Activated CD8-positive, alpha-beta memory T cell treated with anti-CD3 and anti-CD28 coated beads for 1 hour (primary cell): ENCODE measurements around the gene ABCC6.
"Not testable (repeated sequence)": the region's sequence is repeated elsewhere in the genome, so short reads cannot be mapped to it uniquely, and the experiment has no call there.

Experiments used
- DNase-seq, 2 donors: peaks; one replicate each; pipeline ENCODE4 v3.0.0-alpha.2; 2020; ENCODE audit warnings: low read depth in 1 of 2; ENCODE audit errors: extremely low read depth in 1 of 2

The ABCC6 gene

GRCh38 chr16:16190966-16191365, 32.3 kb downstream of the ABCC6 start:
- DNase-seq: not testable (repeated sequence)

GRCh38 chr16:16190546-16190945, 32.7 kb downstream of the ABCC6 start:
- no peak for DNase-seq

- no peak for DNase-seq
These were observed 33.5 kb downstream of the ABCC6 start for GRCh38 chr16:16189842-16190241.

GRCh38 chr16:16188827-16189226, 34.5 kb downstream of the ABCC6 start:
- no peak for DNase-seq

- DNase-seq: no peak
These were observed 36.5 kb downstream of the ABCC6 start for GRCh38 chr16:16186820-16187219.

- DNase-seq: no peak
These were observed 38.2 kb downstream of the ABCC6 start for GRCh38 chr16:16185095-16185494.

- DNase-seq: no peak
These were observed 38.7 kb downstream of the ABCC6 start for GRCh38 chr16:16184594-16184993.

GRCh38 chr16:16183562-16183961, 39.7 kb downstream of the ABCC6 start:
- DNase-seq: no peak

- DNase-seq: no peak
These were observed 40.4 kb downstream of the ABCC6 start for GRCh38 chr16:16182918-16183317.

GRCh38 chr16:16181748-16182147, 41.5 kb downstream of the ABCC6 start:
- DNase-seq: not testable (repeated sequence)

- DNase-seq: no peak
These were observed 44.7 kb downstream of the ABCC6 start for GRCh38 chr16:16178455-16179162.

GRCh38 chr16:16176328-16176727, 47.0 kb downstream of the ABCC6 start:
- DNase-seq: no peak

GRCh38 chr16:16175296-16175695, 48.0 kb downstream of the ABCC6 start:
- no peak for DNase-seq

GRCh38 chr16:16172991-16173390, 50.3 kb downstream of the ABCC6 start:
- DNase-seq: no peak

GRCh38 chr16:16171332-16171919, 51.9 kb downstream of the ABCC6 start:
- no peak for DNase-seq

GRCh38 chr16:16169615-16170014, 53.7 kb downstream of the ABCC6 start:
- DNase-seq: no peak

GRCh38 chr16:16168431-16168830, 54.9 kb downstream of the ABCC6 start:
- DNase-seq: no peak

GRCh38 chr16:16167927-16168326, 55.4 kb downstream of the ABCC6 start:
- DNase-seq: no peak

- no peak for DNase-seq
These were observed 56.3 kb downstream of the ABCC6 start for GRCh38 chr16:16166949-16167348.

- DNase-seq: no peak
These were observed 57.2 kb downstream of the ABCC6 start for GRCh38 chr16:16166085-16166484.

GRCh38 chr16:16164243-16164642, 59.1 kb downstream of the ABCC6 start:
- DNase-seq: no peak

- no peak for DNase-seq
These were observed 59.7 kb downstream of the ABCC6 start for GRCh38 chr16:16163571-16163970.

- DNase-seq: no peak
These were observed 60.2 kb downstream of the ABCC6 start for GRCh38 chr16:16163109-16163508.
